GM18861 (cell line): ENCODE data around the gene PGAM1.
"Not testable (repeated sequence)": the region's sequence is repeated elsewhere in the genome, so short reads cannot be mapped to it uniquely, and the experiment has no call there.

ENCODE experiments used
- ATAC-seq: cut with Tn5 transposase; IDR thresholded peaks from one replicate; pipeline ENCODE4 v1.9.1; 2021; ENCODE audit not compliant: unreplicated experiment

PGAM1 gene

DNA sequence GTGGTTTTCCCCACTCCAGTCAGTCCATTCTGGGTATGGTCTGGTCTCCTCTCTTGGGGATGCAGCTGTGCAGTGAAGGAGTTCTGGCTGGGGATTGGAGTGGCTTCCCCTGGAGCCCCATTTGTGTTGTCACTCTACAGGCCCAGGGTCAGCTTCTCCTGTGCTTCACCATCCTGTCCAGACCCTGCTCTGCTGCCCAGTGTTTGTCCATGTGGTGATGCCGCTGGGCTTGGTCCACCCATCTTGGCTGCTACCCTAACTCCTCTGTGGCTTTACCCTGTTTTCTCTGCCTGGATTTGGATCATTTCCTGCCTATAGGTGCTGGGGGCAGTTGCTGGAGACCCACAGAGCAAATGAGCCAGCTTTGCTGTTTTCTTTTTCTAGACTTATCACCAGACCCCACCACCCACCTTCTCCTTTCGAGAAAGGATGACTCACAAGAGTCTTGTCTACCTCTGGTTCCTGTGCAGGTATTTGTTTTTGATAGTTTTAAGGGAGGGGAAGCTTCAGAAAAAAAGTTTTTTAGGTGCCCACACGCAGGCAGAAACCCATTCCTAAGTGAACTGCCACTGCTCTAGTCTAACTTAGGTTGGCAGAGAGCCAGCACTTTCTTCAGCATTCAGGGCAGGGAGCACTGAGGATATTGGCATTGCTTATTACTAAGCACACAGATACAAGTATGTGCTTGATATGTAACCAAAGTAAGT lies 28.5 kb downstream of the PGAM1 start:
- no peak for ATAC-seq

DNA sequence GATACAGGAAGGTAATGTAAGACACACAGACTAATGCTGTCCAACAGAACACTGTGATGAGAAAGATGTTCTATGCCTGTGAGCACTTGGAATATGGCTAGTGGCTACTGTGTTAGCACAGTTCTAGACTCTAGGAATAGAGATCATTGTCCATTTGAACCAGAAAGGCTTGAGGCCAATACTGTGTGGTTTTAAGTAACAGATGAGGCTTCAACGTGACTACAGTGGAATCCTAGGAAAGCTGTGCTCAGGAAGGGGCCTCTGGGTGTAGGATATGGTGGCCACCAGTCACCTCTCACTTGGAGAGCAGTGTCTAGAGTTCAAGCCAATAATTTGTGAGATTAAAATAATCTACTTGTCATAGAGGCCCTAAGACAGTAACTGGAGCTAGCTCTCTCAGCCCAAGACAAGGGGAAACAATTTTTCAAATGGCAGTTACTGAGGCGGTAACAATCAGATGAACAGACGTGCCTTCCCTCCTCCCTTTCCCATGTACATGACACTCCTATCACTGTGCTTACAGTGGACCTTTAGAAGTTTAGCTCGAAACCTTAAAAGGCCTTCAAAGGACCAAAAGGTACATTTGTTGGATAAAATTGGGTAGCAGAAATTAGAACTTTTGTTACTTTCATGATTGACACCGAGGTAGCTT lies 30.2 kb downstream of the PGAM1 start:
- no peak for ATAC-seq

DNA sequence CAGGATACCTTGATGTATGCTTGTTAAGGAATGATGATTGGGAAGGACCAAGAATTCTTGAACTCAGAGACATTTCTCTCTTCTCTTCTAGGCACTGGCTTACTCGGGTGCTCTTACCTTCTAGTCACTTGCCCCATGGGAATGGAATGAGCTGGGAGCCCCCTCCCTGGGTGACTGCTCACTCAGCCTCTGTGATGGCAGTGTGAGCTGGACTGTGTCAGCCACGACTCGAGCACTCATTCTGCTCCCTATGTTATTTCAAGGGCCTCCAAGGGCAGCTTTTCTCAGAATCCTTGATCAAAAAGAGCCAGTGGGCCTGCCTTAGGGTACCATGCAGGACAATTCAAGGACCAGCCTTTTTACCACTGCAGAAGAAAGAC lies 30.7 kb downstream of the PGAM1 start:
- no peak for ATAC-seq

DNA sequence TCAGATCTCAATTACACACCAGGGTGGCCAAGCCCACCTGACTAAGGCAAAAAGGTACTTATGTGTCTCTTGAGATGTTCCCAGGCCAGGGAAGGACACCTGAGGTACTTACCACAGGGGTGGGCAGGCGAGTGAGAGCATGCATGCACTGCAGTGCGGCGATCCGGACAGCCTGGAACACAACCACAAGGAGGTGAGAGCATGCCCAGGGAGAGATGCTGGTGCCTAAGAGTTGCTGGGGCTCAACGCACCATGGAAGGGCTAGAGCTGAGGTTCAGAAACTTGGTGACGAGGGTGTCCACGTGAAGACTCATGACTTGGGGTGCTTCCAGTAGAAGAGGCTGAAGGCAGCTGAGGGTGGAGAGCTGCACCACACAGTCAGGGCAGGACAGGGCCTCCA lies 33.1 kb downstream of the PGAM1 start:
- ATAC-seq = no peak

DNA sequence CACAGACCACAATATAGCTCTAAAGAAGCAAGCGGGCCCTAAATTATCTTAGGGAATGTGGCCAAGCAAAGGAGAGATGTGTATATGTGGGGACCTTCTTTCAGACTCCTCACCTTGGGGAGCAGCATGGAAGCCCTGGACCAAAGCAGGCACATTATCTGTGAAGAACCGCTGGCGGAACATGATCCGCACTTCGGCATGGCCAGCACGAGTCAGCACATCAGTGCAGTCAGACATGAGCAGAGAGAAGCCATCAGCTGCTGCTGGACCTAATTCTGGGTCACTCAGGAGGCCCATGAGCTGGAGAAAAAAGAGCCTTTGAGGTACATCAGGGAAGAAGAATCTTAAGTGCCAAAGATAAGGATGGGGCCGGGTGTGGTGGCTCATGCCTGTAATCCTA lies 33.9 kb downstream of the PGAM1 start:
- no peak for ATAC-seq

DNA sequence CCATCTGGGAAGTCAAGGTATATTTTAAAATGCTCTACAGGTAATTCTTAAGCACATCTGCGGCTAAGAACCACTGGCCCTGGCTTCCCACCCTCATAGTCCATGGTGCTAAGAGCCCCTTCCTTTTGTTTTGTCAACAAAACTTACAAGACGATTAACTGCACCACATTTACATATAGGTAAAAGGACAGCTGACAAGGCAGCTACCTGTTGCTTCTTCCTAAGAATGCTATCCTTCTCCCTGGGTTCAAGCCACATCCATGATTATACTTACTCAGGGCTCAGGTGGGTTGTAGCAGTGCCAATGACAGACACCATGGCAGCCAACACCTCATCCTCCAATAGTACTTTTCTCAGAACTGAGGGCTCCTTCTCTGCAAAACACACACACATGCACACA lies 36.3 kb downstream of the PGAM1 start:
- ATAC-seq = no peak

DNA sequence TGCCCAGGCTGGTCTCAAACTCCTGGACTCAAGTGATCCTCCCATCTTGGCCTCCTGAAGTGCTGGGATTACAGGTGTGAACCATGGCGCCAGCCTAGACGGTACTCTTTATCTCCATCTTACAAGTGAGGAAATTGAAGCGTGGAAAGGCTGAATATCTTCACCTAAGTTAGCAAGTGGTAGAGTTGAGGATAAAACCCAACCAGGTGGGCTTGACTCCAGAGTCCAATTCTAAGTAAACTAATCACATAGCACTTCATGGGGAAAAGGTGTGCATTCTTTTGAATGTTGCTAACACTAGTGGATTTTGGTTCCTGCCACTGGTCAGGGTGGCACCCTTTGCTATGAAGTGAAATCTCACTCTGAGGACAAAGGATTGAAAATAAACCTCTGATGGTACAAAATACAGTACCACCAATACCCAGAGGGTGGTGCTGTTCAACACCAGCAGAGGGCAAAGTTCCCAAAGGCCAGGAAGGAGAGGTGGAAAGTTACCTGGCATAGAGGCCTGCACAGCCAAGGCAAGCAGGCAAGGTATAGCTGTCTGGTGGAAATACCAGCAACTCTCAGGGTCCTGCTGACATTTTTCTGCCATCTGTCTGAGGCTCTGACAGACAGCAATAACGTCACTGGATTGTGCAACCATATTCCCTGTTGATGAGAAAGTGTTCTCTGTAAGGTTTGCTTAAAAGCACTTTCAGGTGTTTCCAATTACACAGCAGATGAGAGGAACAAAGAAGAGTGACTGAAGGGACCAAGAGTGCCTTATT lies 37.6 kb downstream of the PGAM1 start:
- ATAC-seq = no peak

DNA sequence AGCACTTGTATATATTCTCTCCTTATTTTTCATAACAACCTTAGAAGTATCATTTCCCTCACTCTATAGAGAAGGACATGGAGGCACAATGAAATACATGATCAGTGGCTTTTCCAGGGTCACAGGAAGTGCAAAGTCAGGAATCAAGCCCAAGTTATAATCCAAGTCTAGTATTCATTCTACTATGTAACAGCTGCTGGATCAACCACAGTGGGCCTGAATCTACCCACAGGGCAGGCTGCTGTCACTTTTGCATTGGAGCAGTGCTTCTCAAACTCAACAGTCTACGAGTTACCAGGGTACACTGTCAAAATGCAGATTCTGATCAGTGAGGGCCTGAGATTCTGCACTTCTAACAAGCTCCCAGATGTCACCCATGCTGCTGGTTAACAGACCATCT lies 38.2 kb downstream of the PGAM1 start:
- ATAC-seq = no peak

DNA sequence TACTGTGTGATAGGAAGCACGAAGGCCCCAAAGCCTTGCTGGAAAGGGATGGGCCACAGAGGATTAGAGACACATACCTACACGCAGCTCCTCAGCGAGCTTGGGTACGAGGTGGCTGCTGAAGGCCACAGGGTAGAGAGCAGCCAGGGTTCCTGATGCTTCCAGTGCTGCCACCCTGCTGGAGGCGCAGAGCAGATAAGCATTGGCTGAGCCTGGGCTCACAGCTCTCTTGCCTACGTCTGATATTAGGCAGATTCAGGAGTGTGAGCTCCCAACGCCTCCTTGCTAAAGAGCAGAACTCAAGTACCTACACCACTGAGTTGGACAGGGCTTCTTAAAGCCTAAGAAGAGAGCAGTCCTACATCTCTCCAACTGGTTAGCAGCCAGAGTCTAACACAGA lies 40.0 kb downstream of the PGAM1 start:
- ATAC-seq = no peak

DNA sequence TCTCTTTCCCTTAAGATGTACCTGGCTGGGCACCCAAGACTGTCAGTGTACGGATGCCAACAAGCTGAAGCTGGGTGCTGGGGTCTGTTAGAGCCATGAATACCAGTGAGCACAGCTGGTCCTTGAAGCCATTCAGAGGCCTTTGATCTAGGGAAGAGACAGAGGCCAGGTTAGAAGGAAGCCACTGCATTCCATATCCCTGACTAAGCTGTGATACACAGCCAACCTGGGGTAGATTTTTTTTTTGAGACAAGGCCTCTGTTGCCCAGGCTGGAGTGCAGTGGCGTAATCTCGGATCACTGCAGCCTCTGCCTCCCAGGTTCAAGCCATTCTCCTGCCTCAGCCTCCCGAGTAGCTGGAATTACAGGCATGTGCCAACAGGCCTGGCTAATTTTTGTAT lies 40.8 kb downstream of the PGAM1 start:
- no peak for ATAC-seq

DNA sequence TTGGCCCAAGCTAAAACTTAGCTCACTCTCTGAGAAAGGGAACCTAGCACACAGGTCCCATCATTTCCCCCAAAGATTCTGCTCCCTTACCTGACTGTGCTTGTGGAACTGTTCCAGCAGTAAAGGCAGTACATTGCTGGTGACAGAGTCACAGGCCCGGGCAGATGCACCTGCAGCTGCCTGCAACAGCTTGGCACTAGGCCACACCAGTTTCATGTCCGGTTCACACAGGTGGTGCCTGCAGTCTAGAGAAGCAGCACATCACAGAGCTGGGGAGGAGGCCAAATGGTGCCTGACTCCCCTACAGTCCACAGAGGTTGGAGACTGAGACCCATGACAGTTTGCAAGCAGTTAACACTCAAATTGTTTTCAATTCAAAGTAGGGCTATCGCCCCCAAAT lies 42.2 kb downstream of the PGAM1 start:
- no peak for ATAC-seq

DNA sequence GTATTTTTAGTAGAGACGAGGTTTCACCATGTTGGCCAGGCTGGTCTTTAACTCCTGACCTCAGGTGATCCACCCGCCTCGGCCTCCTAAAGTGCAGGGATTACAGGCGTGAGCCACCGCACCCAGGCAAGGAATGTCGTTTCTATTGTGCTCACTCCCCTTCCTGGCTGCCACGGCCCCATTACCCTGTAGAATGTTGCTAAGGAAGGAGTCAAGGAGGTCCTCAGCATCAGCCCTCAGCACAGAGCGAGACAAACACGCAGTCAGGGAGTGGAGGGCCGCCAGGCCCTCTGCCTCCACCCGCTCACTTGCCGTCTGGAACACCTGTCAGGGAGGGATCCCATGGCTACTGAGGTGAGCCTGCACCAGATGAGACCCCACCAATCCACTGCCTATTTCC lies 42.8 kb downstream of the PGAM1 start:
- ATAC-seq = not testable (repeated sequence)

DNA sequence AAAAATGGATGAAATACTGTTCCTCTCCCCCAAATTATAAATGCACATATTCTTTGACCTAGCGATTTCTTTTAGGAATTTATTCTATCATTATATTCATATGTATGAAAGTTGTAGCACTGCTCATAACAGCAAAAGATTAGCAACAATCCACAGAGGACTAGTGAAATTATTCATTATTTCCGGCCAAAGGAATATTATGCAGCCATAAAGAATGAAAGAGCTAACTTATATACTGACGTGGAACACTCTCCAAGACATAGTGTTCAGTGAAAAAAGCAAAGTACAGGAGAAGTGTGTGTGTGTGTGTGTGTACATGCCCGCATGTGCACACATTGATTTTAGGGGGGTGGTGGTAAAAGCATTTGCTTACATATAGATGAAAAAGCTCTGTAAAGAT lies 48.9 kb downstream of the PGAM1 start:
- ATAC-seq = no peak

DNA sequence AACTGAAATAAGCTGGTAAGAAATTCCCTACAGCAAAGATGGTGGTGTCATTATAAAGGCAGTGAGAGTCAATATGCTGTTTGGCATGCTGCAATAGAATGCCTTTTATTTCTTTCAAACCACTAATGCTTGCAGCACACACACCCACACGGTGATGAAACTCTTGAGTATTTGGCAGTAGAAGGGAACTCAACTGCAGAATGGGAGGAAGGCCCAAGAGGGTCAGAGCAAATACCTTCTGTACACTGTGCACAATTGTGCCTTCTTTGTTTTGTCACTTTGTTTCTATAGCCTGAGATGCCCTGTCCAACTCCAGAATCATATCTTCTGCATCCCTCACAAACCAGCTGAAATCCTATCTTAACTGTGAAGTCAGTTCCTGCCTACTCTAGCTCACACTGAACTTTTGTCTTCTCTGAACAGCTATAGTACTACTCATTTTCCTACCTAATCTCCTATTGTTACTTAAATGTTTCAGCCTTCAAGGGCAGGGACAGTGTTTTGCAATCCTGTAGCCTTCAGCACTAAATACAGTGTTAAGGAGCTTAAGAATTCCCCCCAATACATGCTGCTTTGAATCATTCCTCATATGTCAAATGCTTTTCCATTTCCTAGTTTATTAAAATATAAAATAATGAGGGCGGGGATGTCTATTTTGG lies 50.1 kb downstream of the PGAM1 start:
- ATAC-seq = no peak

DNA sequence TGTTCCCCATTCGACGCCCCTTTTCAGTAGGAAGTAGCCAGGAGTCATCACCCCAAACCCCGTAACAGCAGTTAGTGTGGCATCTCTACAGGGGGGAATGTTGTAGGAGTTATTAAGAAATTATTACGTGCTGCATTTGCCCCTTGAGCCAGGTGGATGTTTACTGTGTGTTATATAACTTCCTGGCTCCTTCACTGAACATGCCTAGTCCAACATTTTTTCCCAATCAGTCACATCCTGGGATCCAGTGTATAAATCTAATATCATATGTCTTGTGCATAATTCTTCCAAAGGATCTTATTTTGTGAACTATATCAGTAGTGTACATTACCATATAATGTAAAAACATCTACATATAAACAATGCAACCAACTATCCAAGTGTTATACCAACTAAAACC lies 53.4 kb downstream of the PGAM1 start:
- not testable (repeated sequence) for ATAC-seq

DNA sequence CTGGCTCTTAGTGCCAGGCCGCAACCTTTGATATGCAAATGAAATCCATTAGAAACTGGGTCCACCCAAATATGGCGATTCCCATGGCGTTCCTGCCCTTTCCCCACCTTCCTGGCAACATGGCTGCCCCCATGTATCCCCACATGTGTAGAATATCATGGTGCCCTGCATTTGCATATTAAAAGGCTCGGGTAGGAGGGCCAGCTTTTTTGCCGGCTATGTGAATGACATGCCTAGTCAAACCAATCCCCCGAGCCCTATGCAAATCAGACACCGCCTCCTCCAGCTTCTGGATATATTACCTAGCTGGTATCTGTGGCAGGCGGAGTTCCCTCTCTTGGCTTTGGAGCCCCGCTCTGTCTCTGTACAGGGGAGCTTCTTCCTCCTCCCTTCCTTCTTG lies 53.9 kb downstream of the PGAM1 start:
- ATAC-seq = no peak

DNA sequence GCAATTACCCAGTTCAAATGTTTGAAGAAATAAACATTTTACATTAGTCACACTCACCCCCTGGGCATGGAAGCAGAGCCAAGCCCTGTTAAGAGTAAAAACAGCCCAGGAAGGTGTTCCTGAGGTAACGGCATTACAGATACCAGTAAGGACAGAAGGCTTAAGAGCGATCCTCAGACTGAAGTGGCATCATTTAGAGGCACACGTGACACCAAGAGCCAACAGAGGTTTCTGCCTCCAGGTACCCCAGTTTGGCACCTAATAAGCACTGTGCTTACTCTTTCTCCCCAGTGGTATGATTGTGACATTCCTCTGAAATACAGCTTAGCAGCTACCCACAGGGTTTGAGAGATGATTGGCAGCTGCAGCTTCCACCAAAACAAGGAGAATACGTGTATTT lies 55.1 kb downstream of the PGAM1 start:
- no peak for ATAC-seq

DNA sequence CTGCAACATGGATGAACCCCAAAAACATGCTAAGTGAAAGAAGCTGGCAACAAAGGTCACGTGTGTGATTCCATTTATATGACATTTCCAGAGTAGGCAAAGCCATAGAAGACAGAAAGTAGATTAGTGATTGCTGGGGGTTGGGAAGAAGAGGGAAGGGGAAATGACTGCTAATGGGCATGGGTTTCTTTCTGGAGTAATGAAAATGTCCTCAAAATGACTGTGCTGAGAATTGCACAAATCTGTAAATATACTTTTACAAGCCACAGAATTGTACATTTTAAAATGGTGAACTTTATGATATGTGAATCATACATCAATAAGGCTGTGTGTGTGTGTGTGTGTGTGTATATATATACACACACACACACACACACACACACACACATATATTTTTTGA lies 56.4 kb downstream of the PGAM1 start:
- no peak for ATAC-seq
